Stimulated activated CD4-positive, alpha-beta T cell treated with anti-CD3 and anti-CD28 coated beads, Interleukin-1b, Interleukin-23, amount 100 ng/mL, for 48 hours (primary cell): ENCODE results near the gene CASK.
"Not testable (repeated sequence)": the region's sequence is repeated elsewhere in the genome, so short reads cannot be mapped to it uniquely, and the experiment has no call there.

Source experiments
- DNase-seq: peaks from one replicate; pipeline ENCODE4 v3.0.0-alpha.2; 2020

CASK gene

GRCh38 chrX:41543025-41543424, 380.3 kb downstream of the CASK start:
- DNase-seq, result no peak

- no peak for DNase-seq
Observed at GRCh38 chrX:41542536-41542935, 380.8 kb downstream of the CASK start.

DNA sequence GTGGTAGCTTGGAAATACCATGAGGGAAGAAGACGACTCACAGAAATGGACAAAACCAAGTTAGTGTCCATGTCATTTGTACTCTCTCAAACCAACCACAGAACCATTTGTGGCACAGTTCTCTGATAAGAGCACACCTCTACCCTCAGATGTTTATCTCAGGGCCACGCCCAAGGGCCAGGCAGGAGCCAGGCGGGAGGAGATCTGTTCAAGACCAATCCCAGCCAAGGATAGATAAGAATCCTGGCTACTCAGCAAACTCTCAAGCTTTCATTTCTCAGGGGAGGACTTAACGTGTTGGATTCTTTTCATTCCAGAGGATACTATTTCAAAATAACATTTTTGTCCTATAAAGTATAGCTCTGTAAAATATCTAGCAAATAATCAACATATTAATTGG, 381.2 kb downstream of the CASK start:
- no peak for DNase-seq

DNA sequence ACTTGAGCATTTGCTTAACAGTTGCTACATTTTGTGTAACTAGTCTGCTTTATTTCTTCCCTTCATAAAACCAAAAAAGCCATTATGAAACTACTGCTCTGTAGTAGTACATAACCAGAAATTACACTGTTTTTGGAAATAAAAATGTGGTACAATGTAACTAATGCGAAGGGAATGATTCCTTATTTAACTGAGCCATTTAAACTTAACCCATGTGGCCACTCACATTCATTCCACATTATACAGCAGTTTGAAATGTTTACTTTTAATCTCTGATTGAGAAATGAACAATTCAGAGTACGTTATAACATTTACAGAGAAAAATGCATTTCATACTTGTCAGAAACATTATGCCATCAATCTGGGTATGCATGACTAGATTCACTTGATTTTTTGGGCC, 382.0 kb downstream of the CASK start:
- DNase-seq, result no peak

GRCh38 chrX:41538707-41539106, 384.6 kb downstream of the CASK start:
- DNase-seq, result no peak

DNA sequence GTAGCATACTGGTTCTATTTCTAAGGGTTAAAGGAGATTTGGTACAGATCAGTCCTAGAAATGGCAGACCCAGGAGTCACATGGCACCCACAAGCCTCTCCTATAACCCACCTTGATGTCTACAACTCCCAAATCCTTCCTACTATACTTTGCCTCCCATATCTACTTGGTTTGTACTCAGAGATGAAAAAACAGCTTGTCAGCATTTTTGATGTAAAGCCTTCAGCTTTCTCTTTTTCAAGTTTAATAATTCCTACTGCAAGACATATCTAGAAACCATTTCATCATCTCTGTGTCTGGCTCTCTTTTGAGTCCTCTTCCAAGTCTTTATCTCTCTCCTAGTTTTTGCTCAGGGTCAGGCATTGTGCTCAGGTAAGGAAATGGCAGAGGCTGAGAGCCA, 393.3 kb downstream of the CASK start:
- no peak for DNase-seq

DNA sequence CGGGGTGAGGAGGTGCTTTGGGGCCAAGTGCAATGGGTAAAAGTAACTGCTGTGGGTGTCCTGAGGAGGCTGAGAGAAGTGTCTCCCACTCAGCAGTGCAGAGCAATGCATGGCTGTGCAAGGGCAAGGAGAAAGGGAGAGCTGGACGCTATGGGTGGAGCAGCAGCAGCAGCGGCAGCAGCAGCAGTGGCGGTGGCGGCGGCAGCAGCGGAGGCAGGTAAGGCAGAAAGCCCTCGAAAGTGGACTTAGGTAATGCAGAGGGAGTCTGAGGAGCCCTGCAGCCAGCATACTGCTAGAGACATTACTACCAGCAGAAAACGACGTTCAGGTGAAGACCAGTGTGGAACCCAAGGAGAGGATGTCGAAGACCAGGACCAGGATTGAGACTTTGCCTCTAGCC, 394.1 kb downstream of the CASK start:
- no peak for DNase-seq

DNA sequence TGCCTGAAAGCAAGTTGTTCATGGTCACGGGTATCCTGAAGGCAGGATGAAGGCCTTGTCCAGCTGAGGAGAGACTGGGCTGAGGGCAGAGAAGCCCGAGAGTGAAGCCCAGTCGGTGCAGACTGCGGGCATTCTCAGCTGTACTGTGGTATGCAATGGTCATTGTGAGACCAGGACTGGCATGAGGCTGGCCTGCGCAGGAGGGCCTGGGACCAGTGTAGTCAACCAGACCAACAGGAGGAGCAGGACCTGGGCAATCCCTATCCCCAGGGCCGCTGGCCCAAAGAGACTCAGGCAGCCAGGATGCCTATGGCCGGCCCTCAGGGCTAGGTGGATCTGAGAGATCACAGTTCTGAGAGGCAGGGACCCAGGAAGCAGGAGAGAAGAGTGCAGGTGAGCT, 394.6 kb downstream of the CASK start:
- no peak for DNase-seq

- DNase-seq, result no peak
Observed at GRCh38 chrX:41526925-41527324, 396.4 kb downstream of the CASK start.

DNA sequence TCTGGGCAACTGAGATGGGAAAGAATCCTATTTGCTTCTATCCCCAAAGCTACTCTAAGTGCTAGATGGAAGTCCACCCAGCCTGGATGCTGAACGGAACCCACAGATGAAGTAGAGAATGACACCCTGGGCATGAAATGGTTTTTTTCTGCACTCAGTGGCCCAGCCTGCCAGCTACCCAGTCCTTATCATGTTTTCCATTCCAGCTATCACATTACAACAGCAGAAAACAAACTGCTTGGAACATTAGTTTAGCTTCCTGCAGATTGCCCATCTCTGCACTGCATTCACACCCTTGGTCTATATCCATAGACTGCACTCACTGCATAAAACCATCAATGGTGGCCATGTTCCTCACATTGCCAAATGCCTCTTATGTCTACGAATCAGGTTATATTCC, 397.1 kb downstream of the CASK start:
- no peak for DNase-seq

GRCh38 chrX:41522671-41523070, 400.7 kb downstream of the CASK start:
- no peak for DNase-seq

DNA sequence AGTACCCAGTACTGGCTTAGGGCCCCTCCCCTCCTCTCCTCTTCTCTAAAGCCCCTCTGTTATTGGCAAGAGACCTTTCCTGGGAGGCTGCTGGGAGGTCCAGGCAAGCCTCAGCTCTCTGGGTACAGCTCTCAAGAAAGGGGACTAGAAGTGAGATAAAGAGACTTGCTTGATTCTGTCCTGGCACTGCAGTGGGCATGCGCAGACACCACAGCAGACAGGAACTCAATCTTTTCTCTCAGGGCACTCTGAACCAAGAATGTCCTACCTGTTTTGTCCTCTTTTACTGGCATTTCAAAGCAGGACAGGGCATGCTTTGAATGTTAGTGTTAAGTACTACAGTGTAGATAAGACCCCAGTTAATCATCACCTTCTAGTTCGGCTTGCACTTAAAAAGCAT, 401.3 kb downstream of the CASK start:
- no peak for DNase-seq

DNA sequence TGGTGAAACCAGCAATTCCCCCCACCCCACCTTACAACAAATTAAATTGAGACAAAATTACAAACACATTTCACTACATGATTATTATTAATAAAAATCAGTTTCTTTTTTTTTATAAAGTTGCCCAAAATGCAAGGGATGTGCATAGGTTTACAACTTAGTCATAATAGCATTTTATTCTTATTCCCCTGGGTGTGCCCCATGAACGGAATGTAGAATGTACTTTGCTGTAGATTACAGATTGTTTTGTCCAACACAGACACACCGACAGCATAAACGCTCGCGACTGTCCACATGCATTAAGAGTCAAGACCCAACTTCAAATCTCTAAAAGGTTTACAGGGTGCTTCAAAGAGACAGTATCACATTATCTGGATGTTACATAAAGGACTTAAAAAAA, 403.9 kb downstream of the CASK start:
- DNase-seq, result no peak

- no peak for DNase-seq
Observed at GRCh38 chrX:41518841-41519220, 404.5 kb downstream of the CASK start.

DNA sequence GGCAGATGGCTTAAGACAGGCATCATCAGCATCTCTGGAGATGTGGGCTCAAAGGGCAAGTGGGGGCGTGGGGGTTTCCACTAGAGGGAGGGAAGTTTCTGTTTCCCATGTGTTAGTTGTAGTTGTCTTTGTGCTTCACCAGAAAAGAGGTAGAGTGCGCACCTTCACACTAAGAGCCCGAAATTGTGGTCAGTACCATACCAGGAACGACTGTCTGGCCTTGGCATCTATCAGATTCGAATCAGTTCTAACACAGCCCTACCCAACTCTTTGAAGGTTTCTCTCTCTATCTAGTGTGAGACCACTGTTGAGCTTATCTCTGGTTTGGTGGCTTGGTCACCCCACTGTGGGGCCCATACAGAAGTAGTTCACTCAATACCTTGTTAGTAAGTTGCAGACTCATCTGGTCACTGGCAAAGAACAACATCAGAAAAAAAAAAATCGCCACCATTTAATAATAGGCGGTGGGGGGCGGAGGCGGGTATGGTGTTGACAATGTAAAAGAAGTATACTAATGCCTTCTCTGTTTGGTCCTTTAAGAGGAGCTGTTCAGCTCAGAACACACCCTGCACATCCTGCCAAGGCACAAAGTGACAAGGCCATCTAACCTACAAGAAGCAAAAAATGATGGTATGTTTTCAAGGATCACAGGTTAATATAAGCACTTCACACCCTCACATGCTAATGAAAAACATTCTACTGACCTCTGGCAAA, 405.1 kb downstream of the CASK start:
- DNase-seq, result peak; percentile 53

GRCh38 chrX:41516999-41517765, 406.2 kb downstream of the CASK start:
- no peak for DNase-seq

DNA sequence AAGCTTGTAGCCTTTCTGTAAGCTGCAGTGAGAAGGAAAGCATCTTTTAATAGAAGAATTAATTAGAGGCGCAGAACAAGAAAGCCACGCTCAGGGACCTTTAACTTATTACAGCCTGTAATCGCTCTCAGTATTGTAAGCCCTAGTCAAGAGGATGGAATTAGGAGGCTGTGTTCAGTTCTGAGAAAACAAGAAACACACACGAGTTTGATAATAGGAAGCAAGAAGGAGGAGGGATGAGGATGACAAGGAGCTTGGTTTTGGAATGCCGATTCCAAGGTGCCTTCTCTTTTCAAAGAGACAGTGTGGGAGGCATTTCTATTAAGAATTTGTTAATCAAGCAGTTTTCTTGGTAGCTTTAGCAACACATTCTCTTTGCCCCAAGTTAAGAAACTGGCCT, 406.9 kb downstream of the CASK start:
- DNase-seq, result no peak

- DNase-seq, result no peak
Observed at GRCh38 chrX:41515376-41515775, 408.0 kb downstream of the CASK start.

DNA sequence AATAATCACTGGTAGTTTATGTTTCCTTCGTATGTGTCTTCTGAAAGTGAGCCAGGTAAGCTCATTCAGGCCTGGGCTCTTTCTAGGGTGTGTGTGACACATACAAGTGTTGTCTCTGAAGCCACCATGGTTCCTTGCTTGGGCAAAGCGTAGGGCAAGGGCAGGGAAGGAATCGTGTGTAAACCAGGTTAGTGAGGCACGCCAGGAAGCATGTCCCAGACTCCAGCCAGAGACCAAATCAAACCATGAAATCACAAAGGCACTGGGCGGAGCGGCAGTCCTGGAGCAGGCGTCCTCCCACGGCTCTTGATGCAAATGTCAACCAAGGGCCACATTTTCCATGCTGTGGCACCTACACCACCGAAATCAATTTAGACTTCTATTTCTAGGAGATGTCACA, 409.2 kb downstream of the CASK start:
- DNase-seq, result no peak

DNA sequence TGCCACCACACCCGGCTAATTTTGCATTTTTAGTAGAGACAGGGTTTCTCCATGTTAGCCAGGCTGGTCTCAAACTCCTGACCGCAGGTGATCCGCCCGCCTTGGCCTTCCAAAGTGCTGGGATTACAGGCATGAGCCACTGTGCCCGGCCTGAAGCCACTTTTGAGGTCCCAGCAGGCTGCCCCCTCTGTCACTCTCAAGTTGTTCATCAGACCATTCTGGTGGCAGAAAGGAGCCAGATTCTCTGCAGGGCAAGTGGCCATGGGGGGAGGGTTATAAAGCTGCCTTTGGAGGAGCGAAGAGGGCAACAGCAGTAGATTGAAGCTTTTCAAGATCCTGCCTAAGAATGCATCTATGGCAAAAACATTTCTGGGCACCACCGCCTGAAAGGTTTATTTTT, 410.5 kb downstream of the CASK start:
- DNase-seq, result not testable (repeated sequence)

DNA sequence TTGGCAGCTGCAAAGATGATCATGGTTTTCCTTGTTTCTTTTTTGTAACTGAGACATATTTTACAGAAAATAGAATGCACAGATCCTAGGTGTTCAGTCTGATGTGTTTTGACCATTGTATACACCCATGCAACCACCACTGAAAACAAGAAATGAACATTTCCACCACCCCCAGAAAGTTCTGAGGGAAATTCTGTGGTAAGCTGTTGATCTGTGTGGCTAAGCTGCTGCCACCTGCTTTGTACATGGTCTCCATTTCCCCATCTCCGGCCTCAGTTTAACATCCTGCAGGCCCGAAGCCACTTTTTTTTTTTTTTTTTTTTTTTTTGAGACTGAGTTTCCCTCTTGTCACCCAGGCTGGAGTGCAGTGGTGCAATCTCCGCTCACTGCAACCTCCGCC, 411.0 kb downstream of the CASK start:
- DNase-seq, result no peak

GRCh38 chrX:41507919-41508318, 415.4 kb downstream of the CASK start:
- DNase-seq, result no peak

DNA sequence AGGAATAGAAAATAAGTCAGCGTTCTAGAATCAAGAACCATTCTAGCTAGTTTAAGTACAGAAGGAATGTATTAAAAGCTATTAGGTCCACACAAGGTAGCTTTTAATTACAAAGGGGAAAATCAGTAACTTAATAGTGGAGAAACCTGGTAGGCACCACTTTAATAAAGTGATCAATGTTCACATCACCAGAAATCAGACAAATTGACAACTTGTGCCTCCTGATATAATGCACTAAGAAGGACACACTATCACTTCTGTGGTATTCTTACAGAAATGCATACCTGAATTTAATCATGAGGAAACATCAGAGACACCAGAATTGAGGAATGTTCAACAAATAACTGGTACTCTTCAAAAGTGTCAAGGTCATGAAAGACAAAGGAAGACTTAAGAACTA, 421.4 kb downstream of the CASK start:
- DNase-seq, result no peak

- no peak for DNase-seq
Observed at GRCh38 chrX:41499984-41500383, 423.4 kb downstream of the CASK start.

GRCh38 chrX:41499195-41499594, 424.2 kb downstream of the CASK start:
- no peak for DNase-seq
